ENCODE results near the gene ANTXR2.

ANTXR2 gene

DNA sequence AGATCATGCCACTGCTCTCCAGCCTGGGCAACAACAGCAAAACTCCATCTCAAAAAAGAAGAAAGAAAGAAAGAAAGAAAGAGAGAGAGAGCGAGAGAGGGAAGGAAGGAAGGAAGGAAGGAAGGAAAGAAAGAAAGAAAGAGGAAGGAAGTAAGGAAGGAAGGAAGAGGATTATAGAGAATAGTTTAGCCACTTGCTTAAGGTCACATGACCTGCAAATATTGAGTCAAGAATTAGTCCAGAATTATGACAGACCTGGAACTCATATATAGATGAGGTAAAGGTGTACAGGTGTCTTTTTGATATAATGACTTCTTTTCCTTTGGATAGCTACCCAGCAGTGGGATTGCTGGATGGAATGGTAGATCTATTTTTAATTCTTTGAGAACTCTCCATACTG lies 25.6 kb upstream of the ANTXR2 start:
- TF ChIP-seq, protein P1, sequence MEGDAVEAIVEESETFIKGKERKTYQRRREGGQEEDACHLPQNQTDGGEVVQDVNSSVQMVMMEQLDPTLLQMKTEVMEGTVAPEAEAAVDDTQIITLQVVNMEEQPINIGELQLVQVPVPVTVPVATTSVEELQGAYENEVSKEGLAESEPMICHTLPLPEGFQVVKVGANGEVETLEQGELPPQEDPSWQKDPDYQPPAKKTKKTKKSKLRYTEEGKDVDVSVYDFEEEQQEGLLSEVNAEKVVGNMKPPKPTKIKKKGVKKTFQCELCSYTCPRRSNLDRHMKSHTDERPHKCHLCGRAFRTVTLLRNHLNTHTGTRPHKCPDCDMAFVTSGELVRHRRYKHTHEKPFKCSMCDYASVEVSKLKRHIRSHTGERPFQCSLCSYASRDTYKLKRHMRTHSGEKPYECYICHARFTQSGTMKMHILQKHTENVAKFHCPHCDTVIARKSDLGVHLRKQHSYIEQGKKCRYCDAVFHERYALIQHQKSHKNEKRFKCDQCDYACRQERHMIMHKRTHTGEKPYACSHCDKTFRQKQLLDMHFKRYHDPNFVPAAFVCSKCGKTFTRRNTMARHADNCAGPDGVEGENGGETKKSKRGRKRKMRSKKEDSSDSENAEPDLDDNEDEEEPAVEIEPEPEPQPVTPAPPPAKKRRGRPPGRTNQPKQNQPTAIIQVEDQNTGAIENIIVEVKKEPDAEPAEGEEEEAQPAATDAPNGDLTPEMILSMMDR (IDR thresholded peaks at IDR 0.05; ENCODE audit: low read depth, low read length): no peak

DNA sequence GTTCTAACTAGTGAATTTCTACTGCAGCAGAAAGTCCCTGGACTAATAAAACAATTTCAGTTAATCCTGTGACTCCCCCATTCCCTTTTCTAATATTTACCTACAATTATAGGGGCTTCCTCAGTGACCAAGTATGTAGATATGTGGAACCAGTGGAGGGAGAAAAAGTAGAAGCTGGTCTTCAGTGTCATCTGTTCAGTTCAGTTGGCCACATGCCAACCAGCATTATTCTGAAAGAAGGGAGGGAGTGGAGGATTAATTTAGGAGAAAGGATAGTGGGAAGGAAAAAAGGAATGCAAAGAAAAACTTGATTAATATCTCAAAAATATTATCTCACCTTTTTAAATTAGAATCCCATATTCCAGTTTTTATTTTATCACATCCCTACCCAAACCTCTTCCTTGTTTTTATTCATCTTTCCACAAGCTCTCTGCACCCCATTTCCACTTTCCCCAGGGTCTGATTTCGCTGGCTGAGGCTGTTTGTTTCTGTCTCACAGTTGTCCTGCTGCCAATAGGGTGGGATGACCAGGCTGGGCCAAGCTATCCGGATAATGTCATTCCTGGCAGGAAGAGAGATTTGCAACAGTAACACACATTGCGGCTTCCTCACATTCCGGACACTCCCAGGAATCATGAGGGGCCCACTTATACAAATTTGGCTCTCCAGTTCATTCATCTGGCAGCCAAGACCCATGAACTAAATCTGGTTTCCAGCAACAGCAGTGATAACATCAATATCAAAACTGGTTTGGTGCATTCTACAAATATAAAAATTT lies 24.6 kb upstream of the ANTXR2 start:
- TF ChIP-seq, protein P1 (IDR thresholded peaks at IDR 0.05; ENCODE audit: low read depth, low read length): no peak
- DNase-seq (ENCODE audit: extremely low read depth, low read depth): peak; percentile 75

More for the DNA sequence above, 25.6 kb upstream of the ANTXR2 start:
- DNase-seq (ENCODE audit: extremely low read depth, low read depth): no peak

DNA sequence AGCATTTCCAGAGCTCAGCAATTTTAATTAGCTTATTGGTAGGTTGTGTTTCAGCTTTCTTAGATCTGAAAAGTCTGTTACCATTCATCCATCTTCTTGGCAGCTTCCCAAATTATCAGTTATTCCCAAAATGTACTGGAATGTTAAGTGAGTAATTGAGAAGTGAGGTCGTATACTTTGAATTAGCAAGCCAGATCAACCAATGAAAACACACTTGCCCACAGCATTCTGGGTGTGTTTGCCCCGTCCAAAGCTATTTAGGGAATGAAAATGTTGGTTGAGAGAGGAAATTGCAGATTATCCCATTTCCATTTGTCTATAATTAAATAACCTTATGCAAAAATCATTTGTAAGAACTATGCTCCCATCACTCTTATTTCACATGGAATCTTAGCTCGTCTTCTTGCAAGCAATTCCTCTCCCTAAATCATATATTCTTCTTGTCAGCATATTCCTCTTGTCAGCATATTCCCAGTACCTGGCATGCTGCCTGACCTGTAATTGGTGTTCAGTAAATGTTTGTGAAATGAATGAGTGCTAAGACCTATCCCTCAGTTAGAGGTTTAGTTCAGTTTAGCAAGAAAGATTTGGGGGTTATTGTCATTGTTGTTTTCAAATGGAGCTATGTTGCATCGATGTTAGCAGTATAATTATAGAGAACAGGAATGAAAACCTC lies 23.3 kb upstream of the ANTXR2 start:
- DNase-seq (ENCODE audit: extremely low read depth, low read depth): no peak
- TF ChIP-seq, protein P1 (IDR thresholded peaks at IDR 0.05; ENCODE audit: low read depth, low read length): no peak

DNA sequence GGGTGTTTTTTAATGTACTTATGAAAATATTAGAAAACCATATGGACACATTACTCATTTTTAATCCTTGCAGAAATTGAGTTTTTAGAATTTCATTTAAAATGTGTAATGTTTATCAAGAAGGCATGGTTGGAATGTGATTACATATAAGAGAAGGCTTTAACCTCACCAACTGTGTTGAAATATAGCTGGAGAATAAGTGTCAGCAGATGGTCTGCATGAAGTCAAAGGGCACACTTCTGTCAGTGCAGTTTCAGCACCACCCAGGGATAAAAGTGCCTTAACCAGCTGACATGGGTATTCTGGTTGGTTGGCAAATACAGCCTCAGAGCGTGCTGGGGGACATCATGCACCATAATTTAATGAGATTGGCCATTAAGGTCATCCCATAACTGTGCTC lies 21.2 kb upstream of the ANTXR2 start:
- no peak for DNase-seq (ENCODE audit: extremely low read depth, low read depth)
- TF ChIP-seq, protein P1 (IDR thresholded peaks at IDR 0.05; ENCODE audit: low read depth, low read length): no peak

DNA sequence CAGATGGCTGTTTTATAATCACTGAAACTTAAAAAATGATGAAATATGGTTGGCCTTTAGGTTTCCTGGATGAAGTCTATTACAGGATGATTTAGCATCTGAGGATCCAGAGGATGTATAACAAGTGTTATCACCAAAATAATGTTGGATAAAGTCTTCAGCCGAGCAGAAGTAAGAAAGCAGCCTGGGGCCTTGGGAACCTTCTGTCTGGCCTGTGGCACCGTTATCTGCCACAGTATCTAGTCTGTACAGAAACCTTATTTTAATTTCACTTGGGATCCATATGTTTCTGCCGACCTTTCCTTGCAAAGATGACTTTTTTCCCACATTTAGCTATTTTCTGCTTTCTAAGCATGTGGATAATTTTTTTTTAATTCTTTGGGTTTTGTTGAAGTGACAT lies 20.5 kb upstream of the ANTXR2 start:
- TF ChIP-seq, protein P1 (IDR thresholded peaks at IDR 0.05; ENCODE audit: low read depth, low read length): no peak
- no peak for DNase-seq (ENCODE audit: extremely low read depth, low read depth)

DNA sequence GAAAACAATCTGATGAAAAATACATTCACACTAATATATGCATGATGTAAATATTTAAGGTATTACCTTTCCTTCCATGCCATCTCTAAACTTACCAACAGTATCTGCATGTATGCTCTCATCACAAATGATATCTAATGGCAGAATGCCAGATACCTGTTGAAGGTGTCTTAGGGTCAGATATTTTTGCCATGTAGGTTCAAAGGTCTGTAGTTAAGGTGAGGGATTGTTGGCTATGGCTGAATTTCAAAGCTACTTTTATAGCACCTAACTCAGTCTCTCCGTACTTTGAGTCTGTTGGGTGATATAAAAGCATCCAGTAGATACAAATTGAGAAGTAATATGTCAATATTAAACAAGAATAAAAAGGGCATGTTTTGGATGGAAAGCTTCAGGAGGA lies 19.8 kb upstream of the ANTXR2 start:
- TF ChIP-seq, protein P1 (IDR thresholded peaks at IDR 0.05; ENCODE audit: low read depth, low read length): no peak
- DNase-seq (ENCODE audit: extremely low read depth, low read depth): no peak

DNA sequence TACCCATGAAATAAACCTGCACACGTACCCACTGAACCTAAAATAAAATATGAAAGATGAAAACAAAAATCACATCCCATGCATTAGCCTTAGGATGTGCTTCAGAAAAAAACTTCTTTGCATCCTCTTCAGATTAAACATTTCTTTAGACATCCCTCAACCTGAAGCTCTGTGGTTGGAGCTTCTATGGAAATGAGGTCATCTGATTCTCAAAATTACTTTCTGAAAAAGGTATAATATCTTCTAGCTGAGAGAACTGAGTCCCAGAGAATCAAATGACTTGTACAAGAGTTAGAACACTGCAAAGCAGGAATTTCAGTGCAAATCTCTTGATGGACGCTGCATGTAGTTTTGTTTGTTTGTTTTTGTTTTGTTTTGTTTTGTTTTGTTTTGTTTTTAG lies 19.1 kb upstream of the ANTXR2 start:
- TF ChIP-seq, protein P1 (IDR thresholded peaks at IDR 0.05; ENCODE audit: low read depth, low read length): no peak

More for the DNA sequence above, 19.1 kb upstream of the ANTXR2 start:
- no peak for DNase-seq (ENCODE audit: extremely low read depth, low read depth)
